RWPE2 (cell line): ENCODE results near the gene FAM237A.

Source experiments
- ATAC-seq: fragments of 200-7000 bp; cut with Tn5 transposase; 3 replicates; pipeline ENCODE4 v1.9.1; 2021; ENCODE audit warnings: low read depth
- DNase-seq: peaks from one replicate; pipeline ENCODE4 v3.0.0-alpha.2; 2020; ENCODE audit warnings: low spot score
- H3K27ac ChIP-seq: fragments of 450-650 bp; 2 replicates; pipeline ENCODE4 v1.5.1; 2017; ENCODE audit warnings: mild to moderate bottlenecking; ENCODE audit not compliant: poor library complexity, severe bottlenecking
- H3K27me3 ChIP-seq: fragments of 250-450 bp; sonication (Bioruptor Pico); 2 replicates; pipeline ENCODE4 v1.5.1; 2021; ENCODE audit warnings: mild to moderate bottlenecking, moderate library complexity; ENCODE audit not compliant: insufficient read depth, poor library complexity, severe bottlenecking
- H3K36me3 ChIP-seq: fragments of 250-450 bp; sonication (Bioruptor Pico); 2 replicates; pipeline ENCODE4 v1.5.1; 2020; ENCODE audit warnings: low read depth, mild to moderate bottlenecking, moderate library complexity
- H3K4me1 ChIP-seq: fragments of 250-450 bp; sonication (Bioruptor Pico); 2 replicates; pipeline ENCODE4 v1.5.1; 2021; ENCODE audit warnings: mild to moderate bottlenecking, moderate library complexity; ENCODE audit not compliant: insufficient read depth, poor library complexity, severe bottlenecking
- H3K4me3 ChIP-seq: fragments of 250-450 bp; sonication (Bioruptor Pico); 2 replicates; pipeline ENCODE4 v1.5.1; 2021; ENCODE audit warnings: mild to moderate bottlenecking, moderate library complexity; ENCODE audit not compliant: severe bottlenecking
- H3K9me3 ChIP-seq: fragments of 250-450 bp; sonication (Bioruptor Pico); 2 replicates; pipeline ENCODE4 v1.5.1; 2021; ENCODE audit warnings: mild to moderate bottlenecking, moderate library complexity; ENCODE audit not compliant: severe bottlenecking
- TF ChIP-seq, protein P1 (sequence below): fragments of 450-650 bp; IDR thresholded peaks from one replicate; pipeline ENCODE4 v1.5.1; 2017; ENCODE audit warnings: mild to moderate bottlenecking, moderate library complexity; ENCODE audit not compliant: poor library complexity, severe bottlenecking

Gene FAM237A

DNA sequence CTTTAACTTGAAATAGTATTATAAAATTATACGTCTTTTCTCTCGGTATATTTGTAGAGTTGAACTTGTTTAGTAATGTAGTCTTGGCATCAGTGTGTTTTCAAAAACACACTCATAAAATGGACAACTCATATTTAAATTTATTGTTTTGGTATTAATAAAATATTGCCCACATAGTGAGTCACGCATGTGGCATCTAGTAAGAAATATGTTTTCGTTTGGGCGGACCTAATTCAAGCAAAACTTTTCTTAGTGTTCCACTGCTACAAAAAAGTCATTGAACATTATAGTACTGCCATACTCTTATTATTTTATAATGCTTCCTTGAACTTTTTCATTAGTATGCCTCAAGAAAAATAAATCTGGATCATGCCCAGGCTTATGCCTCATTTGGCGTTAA is 31.1 kb upstream of the FAM237A start:
- Histone ChIP-seq H3K9me3 (no peaks in the 10 kb centered on the region), H3K4me3 (no peak overlapping the region), H3K36me3 (no peaks in the 10 kb centered on the region), H3K27me3 (no peaks in the 10 kb centered on the region), H3K27ac (no peak overlapping the region), H3K4me1 (no peaks in the 10 kb centered on the region)
- TF ChIP-seq, protein P1, sequence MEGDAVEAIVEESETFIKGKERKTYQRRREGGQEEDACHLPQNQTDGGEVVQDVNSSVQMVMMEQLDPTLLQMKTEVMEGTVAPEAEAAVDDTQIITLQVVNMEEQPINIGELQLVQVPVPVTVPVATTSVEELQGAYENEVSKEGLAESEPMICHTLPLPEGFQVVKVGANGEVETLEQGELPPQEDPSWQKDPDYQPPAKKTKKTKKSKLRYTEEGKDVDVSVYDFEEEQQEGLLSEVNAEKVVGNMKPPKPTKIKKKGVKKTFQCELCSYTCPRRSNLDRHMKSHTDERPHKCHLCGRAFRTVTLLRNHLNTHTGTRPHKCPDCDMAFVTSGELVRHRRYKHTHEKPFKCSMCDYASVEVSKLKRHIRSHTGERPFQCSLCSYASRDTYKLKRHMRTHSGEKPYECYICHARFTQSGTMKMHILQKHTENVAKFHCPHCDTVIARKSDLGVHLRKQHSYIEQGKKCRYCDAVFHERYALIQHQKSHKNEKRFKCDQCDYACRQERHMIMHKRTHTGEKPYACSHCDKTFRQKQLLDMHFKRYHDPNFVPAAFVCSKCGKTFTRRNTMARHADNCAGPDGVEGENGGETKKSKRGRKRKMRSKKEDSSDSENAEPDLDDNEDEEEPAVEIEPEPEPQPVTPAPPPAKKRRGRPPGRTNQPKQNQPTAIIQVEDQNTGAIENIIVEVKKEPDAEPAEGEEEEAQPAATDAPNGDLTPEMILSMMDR: no peak
- DNase-seq (no peak), ATAC-seq (no peak)

DNA sequence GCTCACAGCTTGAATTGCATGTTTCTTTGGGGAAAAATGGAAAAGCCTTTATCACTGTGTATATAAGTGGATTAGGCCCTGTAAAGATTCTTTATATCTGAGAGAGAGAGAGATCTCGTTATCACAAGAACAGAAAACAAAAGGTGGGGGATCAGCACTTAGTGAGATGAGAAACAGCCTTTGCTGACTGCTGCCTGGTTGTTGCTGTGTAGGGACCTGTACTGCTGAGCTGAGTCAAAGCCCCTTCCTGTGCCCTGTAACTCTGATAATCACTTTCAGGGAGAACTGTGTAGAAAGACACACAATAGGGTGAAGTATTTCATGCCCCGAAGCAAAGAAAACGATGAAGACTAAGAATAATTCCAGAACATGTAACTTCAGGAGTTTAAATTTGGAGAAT is 30.6 kb upstream of the FAM237A start:
- no peak overlapping the region for H3K27ac ChIP-seq
- TF ChIP-seq, protein P1: no peak
- no peaks in the 10 kb centered on the region for H3K27me3 ChIP-seq
- no peaks in the 10 kb centered on the region for H3K36me3 ChIP-seq
- H3K4me3 ChIP-seq: no peak overlapping the region
- no peak for DNase-seq
- no peaks in the 10 kb centered on the region for H3K4me1 ChIP-seq
- H3K9me3 ChIP-seq: no peaks in the 10 kb centered on the region
- 0 out of 3 replicates have a peak, but pooled peaks have one; percentile 26 for ATAC-seq

- Histone ChIP-seq H3K4me3 (no peak overlapping the region), H3K27ac (no peak overlapping the region), H3K4me1 (no peaks in the 10 kb centered on the region), H3K36me3 (no peaks in the 10 kb centered on the region), H3K9me3 (no peaks in the 10 kb centered on the region), H3K27me3 (no peaks in the 10 kb centered on the region)
- TF ChIP-seq, protein P1: no peak
- ATAC-seq (peak; percentile 61), DNase-seq (no peak)
Measured at GRCh38 chr2:206614811-206615210, 27.5 kb upstream of the FAM237A start.

- Histone ChIP-seq H3K27me3 (no peaks in the 10 kb centered on the region), H3K4me3 (no peak overlapping the region), H3K9me3 (no peaks in the 10 kb centered on the region), H3K4me1 (no peaks in the 10 kb centered on the region), H3K27ac (no peak overlapping the region), H3K36me3 (no peaks in the 10 kb centered on the region)
- DNase-seq (no peak), ATAC-seq (no peak)
- TF ChIP-seq, protein P1: no peak
Measured at GRCh38 chr2:206615417-206616089, 26.7 kb upstream of the FAM237A start.

DNA sequence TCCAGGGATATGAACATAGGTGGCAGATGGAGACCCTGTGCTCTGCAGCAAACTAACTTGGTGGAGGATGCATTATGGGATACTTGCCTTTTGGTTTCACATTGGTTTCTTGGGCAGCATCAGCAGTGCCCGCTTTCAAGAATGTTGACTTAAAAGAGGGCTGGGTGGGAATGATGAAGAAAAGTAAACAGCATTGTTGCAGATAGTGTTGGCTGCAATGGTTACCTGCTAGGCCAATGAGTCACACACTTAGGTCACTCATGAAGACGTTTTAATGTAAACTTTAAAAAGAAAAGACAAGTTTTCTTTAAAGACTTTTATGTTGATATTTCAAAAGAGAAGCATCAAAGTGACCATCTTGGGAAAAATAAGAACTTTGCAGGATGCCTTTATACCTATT is 26.1 kb upstream of the FAM237A start:
- ATAC-seq (peak; percentile 85), DNase-seq (no peak)
- Histone ChIP-seq H3K36me3 (no peaks in the 10 kb centered on the region), H3K9me3 (no peaks in the 10 kb centered on the region), H3K4me1 (no peaks in the 10 kb centered on the region), H3K27me3 (no peaks in the 10 kb centered on the region), H3K4me3 (no peak overlapping the region), H3K27ac (no peak overlapping the region)
- TF ChIP-seq, protein P1: no peak
